Mononuclear cell (primary cell): Measurements from ENCODE around the gene MAST2. TPM values are rescaled to one million over a fixed set of nuclear protein-coding genes. Genes with fewer than 3 reads are reported as not detected.
"Not testable (repeated sequence)": the region's sequence is repeated elsewhere in the genome, so short reads cannot be mapped to it uniquely, and the experiment has no call there.

Experiments
- H3K27me3 ChIP-seq: 2 replicates; pipeline ENCODE4 v1.6.0; 2011; ENCODE audit warnings: low read length, control low read depth; ENCODE audit not compliant: insufficient read depth
- H3K4me1 ChIP-seq: 2 replicates; pipeline ENCODE4 v1.5.1; 2011; ENCODE audit warnings: mild to moderate bottlenecking, low read length, control low read depth; ENCODE audit not compliant: insufficient read depth
- H3K4me3 ChIP-seq: 2 replicates; pipeline ENCODE4 v1.5.1; 2011; ENCODE audit warnings: mild to moderate bottlenecking, low read length, moderate library complexity
- H3K9me3 ChIP-seq: 2 replicates; pipeline ENCODE4 v1.5.1; 2011; ENCODE audit warnings: low read depth, mild to moderate bottlenecking, control low read depth, low read length
- total RNA-seq: library from RNA; depleted of rRNA; stranded (reverse); fragments of >200 nt; gene quantifications from one replicate; pipeline ENCODE4 v1.2.3, GENCODE V29; 2012

The MAST2 gene
- total RNA-seq, 1 donor = 3.9 TPM

DNA sequence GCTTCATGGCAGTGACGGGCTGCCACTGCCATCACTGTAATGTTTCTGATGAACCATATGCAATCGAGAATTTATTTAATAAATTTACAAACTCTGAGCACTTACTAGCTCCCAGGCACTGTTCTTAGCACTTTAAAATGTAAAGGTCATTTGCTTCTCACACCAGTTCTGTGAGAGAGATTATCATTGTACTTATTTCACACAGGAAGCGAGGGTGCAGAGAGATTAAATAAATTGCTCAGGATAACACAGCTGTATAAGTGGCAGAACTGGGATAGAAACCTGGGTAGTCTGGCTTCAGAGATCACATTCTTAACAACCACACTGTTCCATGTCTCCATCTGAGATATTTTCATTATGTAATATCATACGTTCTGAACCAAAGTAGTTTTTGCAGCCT is 119.9 kb downstream of the MAST2 start:
- no peaks in the 10 kb centered on the region for H3K4me1 ChIP-seq
- H3K4me3 ChIP-seq = no peak overlapping the region
- no peaks in the 10 kb centered on the region for H3K9me3 ChIP-seq
- H3K27me3 ChIP-seq = no peaks in the 10 kb centered on the region

DNA sequence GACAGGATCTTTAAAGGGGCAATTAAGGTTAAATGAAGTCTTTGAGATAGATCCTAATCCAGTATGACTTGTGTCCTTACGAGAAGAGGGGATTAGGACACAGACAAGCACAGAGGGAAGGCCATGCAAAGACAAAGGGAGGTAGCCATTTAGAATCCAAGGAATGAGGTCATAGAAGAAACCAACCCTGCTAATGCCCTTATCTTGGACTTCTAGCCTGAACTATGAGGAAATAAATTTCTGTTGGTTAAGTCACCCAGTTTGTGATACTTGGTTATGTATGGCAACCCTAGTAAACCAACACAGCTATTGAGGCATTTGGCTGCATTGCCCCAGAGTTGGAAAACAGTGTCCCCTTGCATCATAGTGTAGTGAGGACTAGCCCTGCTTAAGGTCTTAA is 121.3 kb downstream of the MAST2 start:
- Histone ChIP-seq H3K27me3 (no peaks in the 10 kb centered on the region), H3K9me3 (no peaks in the 10 kb centered on the region), H3K4me1 (peaks cover 5% of the 10 kb centered on the region), H3K4me3 (no peak overlapping the region)

DNA sequence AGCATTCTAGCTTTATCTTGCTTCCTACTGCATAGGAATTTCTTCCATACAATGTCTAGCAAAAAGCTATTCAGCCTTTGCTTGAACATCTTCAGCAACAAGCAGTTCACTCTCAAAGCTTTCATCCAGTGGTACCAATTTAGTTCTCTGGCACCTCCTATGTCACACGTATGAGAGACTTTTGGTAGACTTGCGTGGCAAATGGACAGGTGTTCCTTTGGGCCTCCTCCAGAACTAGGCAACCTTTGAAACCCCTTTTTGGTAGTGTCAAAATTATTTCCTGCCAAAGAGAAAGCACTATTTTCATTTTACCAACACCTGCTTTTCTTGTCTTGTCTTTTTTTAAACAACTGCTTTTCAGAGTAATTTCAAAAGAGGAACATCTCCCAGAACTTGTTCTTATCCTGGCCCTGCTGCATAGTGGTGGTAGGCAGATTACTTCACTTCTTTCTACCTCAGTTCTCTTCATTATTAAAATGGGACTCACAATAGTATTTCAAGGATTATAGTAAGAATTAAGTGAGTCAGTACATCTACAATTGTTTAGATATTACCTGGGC is 122.4 kb downstream of the MAST2 start:
- Histone ChIP-seq H3K27me3 (no peaks in the 10 kb centered on the region), H3K9me3 (no peaks in the 10 kb centered on the region), H3K4me3 (no peak overlapping the region), H3K4me1 (peaks cover 5% of the 10 kb centered on the region)

DNA sequence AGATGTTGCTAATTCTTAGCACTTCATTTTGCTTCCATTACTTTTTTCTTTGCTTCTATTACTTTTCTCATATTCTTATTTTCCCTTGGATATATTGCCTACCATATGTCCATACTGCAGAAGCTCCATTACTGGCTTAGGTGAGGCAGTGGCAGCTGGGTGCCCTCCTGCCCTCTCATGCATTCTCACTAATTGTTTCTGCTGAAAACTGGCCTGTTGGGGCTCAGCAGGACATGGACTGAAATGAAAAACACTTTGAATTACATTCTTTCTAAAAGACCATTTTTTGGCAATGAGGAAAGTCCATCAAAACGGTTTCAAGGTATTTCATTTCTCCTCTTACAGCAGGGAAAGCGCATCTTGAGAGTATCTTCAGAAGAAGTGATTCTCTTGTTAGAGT is 122.9 kb downstream of the MAST2 start:
- no peak overlapping the region for H3K4me3 ChIP-seq
- no peaks in the 10 kb centered on the region for H3K27me3 ChIP-seq
- no peaks in the 10 kb centered on the region for H3K9me3 ChIP-seq
- peaks cover 5% of the 10 kb centered on the region for H3K4me1 ChIP-seq

DNA sequence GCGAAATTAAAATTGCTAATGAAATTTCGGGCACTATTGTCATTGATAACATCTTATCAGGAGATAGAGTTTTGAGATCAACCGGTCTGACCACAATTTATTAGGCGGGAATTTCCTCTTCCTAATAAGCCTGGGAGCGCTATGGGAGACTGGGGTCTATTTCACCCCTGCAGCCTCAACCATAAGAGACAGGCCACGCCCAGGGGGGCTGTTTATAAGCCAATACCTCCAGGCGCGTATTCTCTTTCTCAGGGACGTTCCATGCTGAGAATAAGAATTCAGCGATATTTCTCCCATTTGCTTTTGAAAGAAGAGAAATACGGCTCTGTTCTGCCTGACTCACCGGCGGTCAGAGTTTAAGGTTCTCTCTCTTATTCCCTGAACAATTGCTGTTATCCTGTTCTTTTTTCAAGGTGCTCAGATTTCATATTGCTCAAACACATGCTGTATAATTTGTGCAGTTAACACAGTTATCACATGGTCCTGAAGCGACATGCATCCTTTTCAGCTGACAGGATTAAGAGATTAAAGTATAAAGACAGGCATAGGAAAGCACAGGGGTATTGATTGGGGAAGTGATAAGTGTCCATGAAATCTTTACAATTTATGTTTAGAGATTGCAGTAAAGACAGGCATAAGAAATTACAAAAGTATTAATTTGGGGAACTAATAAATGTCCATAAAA is 124.0 kb downstream of the MAST2 start:
- not testable (repeated sequence) for H3K27me3 ChIP-seq, H3K4me3 ChIP-seq, H3K4me1 ChIP-seq, H3K9me3 ChIP-seq

DNA sequence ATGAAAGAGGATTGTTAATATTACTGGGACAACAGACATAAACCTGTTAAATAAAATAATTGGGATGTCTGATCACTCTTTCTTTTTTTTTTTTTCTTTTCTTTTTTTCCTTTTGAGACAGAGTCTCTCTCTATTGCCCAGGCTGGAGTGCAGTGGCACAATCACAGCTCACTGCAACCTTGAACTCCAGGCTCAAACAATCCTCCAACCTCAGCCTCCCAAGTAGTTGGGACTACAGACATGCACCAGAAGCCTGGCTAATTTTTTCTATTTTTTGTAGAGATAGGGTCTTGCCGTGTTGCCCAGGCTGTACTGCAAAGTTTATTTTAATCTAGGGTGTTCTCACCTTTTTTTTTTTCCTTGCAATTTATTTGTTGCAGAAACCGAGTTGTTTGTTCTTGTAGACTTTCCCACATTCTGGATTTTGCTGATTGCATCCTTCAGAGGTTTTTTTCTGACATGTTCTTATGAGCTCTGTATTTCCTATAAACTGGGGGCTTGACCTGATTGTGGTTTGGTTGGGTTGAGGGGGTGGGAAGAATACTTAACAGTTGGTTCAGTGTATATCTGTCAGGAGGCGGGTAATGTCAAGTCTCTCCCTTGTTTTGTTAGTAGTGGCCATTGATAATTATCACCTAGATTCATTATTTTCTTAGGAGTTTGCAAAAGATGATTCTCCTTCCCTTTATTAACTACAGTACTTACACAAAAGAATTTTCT is 125.2 kb downstream of the MAST2 start:
- Histone ChIP-seq H3K27me3 (no peaks in the 10 kb centered on the region), H3K4me1 (peaks cover 5% of the 10 kb centered on the region), H3K4me3 (no peak overlapping the region), H3K9me3 (no peaks in the 10 kb centered on the region)

DNA sequence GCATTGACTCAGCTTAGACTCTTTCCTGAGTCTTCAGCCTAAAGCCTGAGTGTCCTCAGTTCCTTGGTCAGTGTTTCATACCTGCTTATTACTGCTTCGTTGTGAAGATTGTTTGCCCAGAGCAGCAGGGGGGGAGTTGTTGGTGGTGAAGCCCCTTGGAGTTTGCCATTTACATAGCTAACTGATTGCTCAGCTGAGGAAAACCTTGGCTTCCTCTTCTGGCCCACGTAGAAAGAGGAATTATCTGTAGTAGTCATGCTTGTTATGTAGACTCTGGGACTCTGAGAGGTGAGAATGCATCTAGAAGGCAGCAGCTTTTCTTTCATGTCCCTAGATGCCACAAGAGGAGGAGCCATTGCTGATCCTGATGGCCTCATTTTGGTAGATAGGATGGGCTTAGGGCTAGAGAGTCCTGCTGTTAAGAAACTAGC is 125.9 kb downstream of the MAST2 start:
- Histone ChIP-seq H3K9me3 (no peaks in the 10 kb centered on the region), H3K4me1 (peaks cover 5% of the 10 kb centered on the region), H3K4me3 (no peak overlapping the region), H3K27me3 (no peaks in the 10 kb centered on the region)

DNA sequence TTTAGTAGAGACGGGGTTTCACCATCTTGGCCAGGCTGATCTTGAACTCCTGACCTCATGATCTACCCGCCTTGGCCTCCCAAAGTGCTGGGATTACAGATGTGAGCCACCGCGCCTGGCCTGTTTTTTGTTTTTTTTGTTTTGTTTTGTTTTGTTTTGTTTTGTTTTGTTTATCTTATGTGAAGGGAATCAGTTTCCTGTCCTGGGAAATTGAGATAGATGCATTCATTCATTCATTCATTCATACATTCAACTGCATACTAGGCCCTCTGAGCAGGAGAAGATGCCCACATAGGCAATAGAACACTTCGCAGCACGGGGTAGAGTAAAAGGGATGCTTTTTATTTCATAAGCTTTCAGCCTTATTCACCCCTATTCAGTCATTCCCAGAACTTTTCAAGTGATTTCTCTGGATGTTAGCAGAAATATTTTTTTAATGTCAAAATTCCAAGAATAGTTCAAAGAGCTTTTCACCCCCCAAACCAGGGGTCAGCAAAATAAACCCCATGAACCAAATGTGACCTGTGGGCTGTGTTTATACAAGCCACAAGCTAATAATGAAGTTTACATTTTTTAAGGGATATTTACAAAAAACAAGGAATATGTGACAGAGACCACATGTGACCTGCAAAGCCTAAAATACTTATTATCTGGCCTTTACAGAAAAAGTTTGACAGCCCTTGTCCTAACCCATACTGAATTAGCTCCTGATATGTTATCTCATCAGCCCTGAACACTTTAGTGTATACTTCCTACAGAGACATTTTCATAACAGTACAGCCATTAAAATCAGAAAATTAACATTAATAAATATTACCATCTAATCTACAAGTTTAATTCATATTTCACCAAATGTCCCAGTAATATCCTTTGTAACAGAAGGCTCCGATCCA is 127.1 kb downstream of the MAST2 start:
- Histone ChIP-seq H3K9me3 (no peaks in the 10 kb centered on the region), H3K4me1 (peaks cover 5% of the 10 kb centered on the region), H3K4me3 (no peak overlapping the region), H3K27me3 (no peaks in the 10 kb centered on the region)

DNA sequence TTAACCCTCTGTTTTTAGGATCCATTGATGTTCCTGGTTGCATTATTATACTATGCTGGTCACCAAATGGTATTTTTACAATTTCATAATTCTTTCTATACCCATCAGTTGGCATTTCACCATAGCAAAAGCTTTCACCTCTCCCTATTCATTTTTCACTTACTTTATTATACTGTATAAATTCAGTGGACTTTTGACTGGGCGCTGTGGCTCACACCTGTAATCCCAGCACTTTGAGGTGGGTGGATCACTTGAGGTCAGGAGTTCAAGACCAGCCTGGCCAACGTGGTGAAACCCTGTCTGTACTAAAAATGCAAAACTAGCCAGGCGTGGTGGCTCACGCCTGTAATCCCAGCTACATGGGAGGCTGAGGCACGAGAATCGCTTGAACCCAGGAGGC is 128.8 kb downstream of the MAST2 start:
- H3K4me1 ChIP-seq, H3K27me3 ChIP-seq, H3K9me3 ChIP-seq: not testable (repeated sequence)

DNA sequence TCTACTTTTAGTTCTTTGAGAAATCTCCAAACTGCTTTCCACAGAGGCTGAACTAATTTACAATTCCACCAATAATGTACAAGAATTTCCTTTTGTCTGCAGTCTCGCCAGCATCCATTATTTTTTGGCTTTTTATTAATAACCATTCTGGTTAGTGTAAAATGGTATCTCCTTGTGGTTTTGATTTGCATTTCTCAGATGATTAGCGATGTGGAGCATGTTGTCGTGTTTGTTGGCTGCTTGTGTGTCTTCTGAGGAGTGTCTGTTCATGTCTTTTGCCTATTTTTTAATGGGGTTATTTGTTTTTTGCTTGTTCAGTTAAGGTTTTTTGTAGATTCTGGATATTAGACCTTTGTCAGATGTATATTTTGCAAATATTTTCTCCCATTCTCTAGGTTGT is 131.5 kb downstream of the MAST2 start:
- no peaks in the 10 kb centered on the region for H3K4me1 ChIP-seq
- no peaks in the 10 kb centered on the region for H3K9me3 ChIP-seq
- H3K4me3 ChIP-seq = no peak overlapping the region
- no peaks in the 10 kb centered on the region for H3K27me3 ChIP-seq

More for the DNA sequence above, 128.8 kb downstream of the MAST2 start:
- not testable (repeated sequence) for H3K4me3 ChIP-seq

DNA sequence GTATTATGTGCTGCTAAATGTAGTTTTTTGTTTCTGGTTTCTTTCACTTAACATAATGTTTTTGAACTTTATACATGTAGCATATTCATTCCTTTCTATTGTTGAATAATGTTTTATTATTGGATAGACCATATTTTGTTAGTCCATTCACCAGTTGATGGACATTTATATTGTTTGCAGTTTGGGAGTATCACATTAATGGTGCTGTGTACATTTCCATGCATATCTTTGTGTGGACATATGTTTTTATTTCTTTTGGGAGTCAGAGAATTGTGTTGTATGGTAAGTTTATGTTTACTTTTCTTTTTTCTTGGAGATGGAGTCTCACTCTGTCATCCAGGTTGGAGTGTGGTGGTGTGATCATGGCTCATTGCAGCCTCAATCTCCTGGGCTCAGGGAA is 134.6 kb downstream of the MAST2 start:
- Histone ChIP-seq H3K4me3 (no peak overlapping the region), H3K27me3 (no peaks in the 10 kb centered on the region), H3K9me3 (no peaks in the 10 kb centered on the region), H3K4me1 (no peaks in the 10 kb centered on the region)

DNA sequence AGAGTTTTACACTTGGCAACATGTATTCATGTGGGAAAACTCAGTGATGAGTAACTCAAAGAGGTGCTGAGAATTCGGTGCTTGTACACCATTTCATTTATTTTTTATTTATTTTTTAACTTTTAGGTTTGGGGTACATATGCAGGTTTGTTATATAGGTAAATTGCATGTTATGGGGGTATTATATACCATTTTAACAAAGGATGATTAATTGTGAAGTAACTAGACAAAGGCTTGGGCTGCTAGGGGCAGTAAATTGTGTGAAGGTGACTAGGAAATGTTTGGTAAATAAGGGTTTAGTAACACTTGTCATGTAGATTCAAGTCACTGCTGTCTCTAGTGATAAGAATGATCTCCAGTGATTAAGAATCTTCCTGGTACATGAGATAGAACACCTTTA is 139.0 kb downstream of the MAST2 start:
- Histone ChIP-seq H3K27me3 (no peaks in the 10 kb centered on the region), H3K4me1 (no peaks in the 10 kb centered on the region)

DNA sequence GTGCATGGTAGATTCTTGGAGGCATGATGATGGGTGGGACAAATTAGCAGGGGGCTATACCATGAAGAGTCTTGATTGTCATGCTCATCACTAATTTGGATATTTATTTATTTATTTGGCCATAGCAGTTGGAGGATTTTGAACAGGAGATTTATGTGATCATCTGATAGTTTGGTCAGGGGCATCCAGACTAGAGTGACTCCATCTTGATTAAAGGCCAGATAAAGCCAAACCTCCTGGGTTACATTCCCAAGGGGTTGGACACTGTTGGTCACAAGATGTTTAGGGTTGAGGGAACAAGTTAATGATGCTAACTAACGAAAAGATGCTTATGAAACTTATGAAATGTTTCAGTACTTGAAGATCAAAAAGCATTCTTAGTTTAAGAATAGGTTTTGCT is 139.8 kb downstream of the MAST2 start:
- Histone ChIP-seq H3K4me3 (no peak overlapping the region), H3K9me3 (no peaks in the 10 kb centered on the region), H3K4me1 (no peaks in the 10 kb centered on the region), H3K27me3 (no peaks in the 10 kb centered on the region)

More for the DNA sequence above, 139.0 kb downstream of the MAST2 start:
- Histone ChIP-seq H3K4me3 (no peak overlapping the region), H3K9me3 (no peaks in the 10 kb centered on the region)

DNA sequence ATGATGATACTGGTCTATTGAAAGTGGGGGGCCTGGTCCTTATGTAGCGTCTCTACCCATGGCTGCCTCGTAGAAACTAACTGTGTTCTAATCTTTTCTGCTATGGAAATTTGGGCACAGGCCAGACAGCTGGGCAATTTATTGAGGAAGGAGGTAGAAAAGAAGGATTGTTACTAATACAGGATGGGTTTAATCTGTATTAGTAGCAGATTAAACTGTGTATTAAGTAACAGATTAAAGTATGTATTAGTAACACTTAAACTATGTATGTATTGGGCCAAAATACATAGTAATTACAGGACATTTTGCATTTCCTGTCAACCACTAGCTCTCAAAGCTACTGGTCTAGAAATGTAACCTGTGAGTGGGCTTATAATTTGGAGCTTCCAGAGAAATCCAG is 142.0 kb downstream of the MAST2 start:
- Histone ChIP-seq H3K27me3 (no peaks in the 10 kb centered on the region), H3K9me3 (no peaks in the 10 kb centered on the region), H3K4me3 (no peak overlapping the region), H3K4me1 (no peaks in the 10 kb centered on the region)

DNA sequence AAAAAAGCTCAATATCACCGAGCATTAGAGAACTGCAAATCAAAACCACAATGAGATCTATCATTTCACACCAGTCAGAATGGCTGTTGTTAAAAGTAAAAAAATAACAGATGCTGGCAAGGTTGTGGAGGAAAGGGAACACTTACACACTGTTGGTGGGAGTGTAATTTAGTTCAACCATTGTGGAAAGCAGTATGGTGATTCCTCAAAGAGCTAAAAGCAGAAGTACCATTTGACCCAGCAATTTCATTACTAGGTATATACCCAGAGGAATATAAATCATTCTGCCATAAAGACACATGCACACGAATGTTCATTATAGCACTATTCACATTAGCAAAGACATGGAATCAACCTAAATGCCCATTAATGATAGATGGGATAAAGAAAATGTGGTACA is 146.1 kb downstream of the MAST2 start:
- not testable (repeated sequence) for H3K27me3 ChIP-seq, H3K4me1 ChIP-seq, H3K9me3 ChIP-seq, H3K4me3 ChIP-seq
